Testis (tissue), 3 donors: ENCODE measurements around the gene MLLT11. TPM values are rescaled to one million over a fixed set of nuclear protein-coding genes. Genes with fewer than 3 reads are reported as not detected.

Source experiments
- DNase-seq: peaks from one replicate; pipeline ENCODE4 v3.0.0-alpha.2; 2019
- H3K27ac ChIP-seq, 2 donors: fragments of 200-600 bp; sonication (generic); one replicate each; pipeline ENCODE4 v1.5.1; 2019
- H3K27me3 ChIP-seq: fragments of 200-600 bp; sonication (generic); one replicate; pipeline ENCODE4 v1.5.1; 2019
- H3K36me3 ChIP-seq: fragments of 200-600 bp; sonication (generic); one replicate; pipeline ENCODE4 v1.5.1; 2017; ENCODE audit warnings: low read depth; ENCODE audit errors: missing control alignments
- H3K4me1 ChIP-seq: fragments of 200-600 bp; sonication (generic); one replicate; pipeline ENCODE4 v1.5.1; 2019
- H3K4me3 ChIP-seq, 2 donors: fragments of 200-600 bp; sonication (generic); one replicate each; pipeline ENCODE4 v1.5.1; 2017 to 2019
- H3K9me3 ChIP-seq: fragments of 200-600 bp; sonication (generic); one replicate; pipeline ENCODE4 v1.5.1; 2017
- CTCF ChIP-seq, 3 experiments: fragments of 450-650 bp in 2 of 3; fragments of 200-600 bp in 1 of 3; sonication (generic) in 1 of 3; IDR thresholded peaks; one replicate each; pipeline ENCODE4 v1.5.1; 2016 to 2019; ENCODE audit warnings: antibody characterized with exemption in 3 of 3, mild to moderate bottlenecking in 2 of 3, moderate library complexity in 1 of 3
- POLR2A ChIP-seq: fragments of 450-650 bp; IDR thresholded peaks from one replicate; pipeline ENCODE4 v1.6.1; 2017; ENCODE audit warnings: antibody characterized with exemption, mild to moderate bottlenecking, moderate library complexity
- WGBS, 2 donors: methylation state at CpG; one replicate each; pipeline ENCODE4 v1.1.5; 2018; 5-methylcytosine and 5-hydroxymethylcytosine counted together
- intact Hi-C: fragments of 100-400 bp; cut with DNase I; formaldehyde crosslinking; loops from one replicate; pipeline ENCODE4 v1.15.1; 2023; ENCODE audit warnings: low total_unique reads
- polyA plus RNA-seq: library from polyadenylated mRNA; stranded (reverse); fragments of 350-450 nt; fragmentation: Illumina TruSeq; extraction: RNeasy Lipid Tissue Mini Kit (QIAGEN cat#74804); gene quantifications from one replicate; pipeline ENCODE4 v1.2.3, GENCODE V29; 2014; ENCODE audit warnings: low read depth, low replicate concordance; ENCODE audit not compliant: insufficient read depth
- total RNA-seq, 2 donors: library from RNA; depleted of rRNA; stranded (reverse); fragments of >200 nt; gene quantifications; one replicate each; pipeline ENCODE4 v1.2.3, GENCODE V29; 2016

Gene MLLT11
- total and polyA plus RNA-seq, 3 donors from 2014 or later, result 1.6 to 3.2 (median 2.3) TPM

GRCh38 chr1:151037032-151037431 is 23.2 kb upstream of the MLLT11 start:
- no peak overlapping the region for H3K4me3 ChIP-seq
- H3K4me1 ChIP-seq, result no peaks in the 10 kb centered on the region
- no peaks in the 10 kb centered on the region for H3K27me3 ChIP-seq
- TF ChIP-seq CTCF (IDR thresholded peaks at IDR 0.05) (no peak), POLR2A (no peak)
- intact Hi-C loops, result no loop called here
- DNase-seq, result no peak
- H3K27ac ChIP-seq, result no peak overlapping the region
- WGBS, 2 donors, result 83 to 91% methylated on average over 6 of the region's 6 CpGs
- H3K9me3 ChIP-seq, result no peaks in the 10 kb centered on the region
- H3K36me3 ChIP-seq, result no peaks in the 10 kb centered on the region

- intact Hi-C loops, result no loop called here
- Histone ChIP-seq H3K4me3 (no peak overlapping the region), H3K27ac (no peak overlapping the region), H3K4me1 (no peaks in the 10 kb centered on the region), H3K9me3 (no peaks in the 10 kb centered on the region), H3K27me3 (no peaks in the 10 kb centered on the region), H3K36me3 (no peaks in the 10 kb centered on the region)
- TF ChIP-seq CTCF (IDR thresholded peaks at IDR 0.05) (no peak), POLR2A (no peak)
- 90% methylated on average over 3 of the region's 3 CpGs for WGBS, 2 donors
- no peak for DNase-seq
Observed at GRCh38 chr1:151039521-151039920, 20.7 kb upstream of the MLLT11 start.

- peaks cover 4% of the 10 kb centered on the region for H3K4me1 ChIP-seq
- H3K27me3 ChIP-seq, result no peaks in the 10 kb centered on the region
- no peak overlapping the region for H3K4me3 ChIP-seq
- intact Hi-C loops, result no loop called here
- no peak for DNase-seq
- 86 to 97% methylated on average over 1 of the region's 1 CpG for WGBS, 2 donors
- H3K36me3 ChIP-seq, result no peaks in the 10 kb centered on the region
- no peak for TF ChIP-seq CTCF (IDR thresholded peaks at IDR 0.05)
- TF ChIP-seq POLR2A, result no peak
- no peaks in the 10 kb centered on the region for H3K9me3 ChIP-seq
- no peak overlapping the region for H3K27ac ChIP-seq
Observed at GRCh38 chr1:151043163-151043562, 17.0 kb upstream of the MLLT11 start.

GRCh38 chr1:151047591-151047924 is 12.6 kb upstream of the MLLT11 start, which contains the start of gene C1orf56:
Gene C1orf56, plus strand, starts transcription at chr1:151047751. Its CDS starts 97 bp downstream, at chr1:151047848.
- WGBS, 2 donors, result 0% methylated on average over 1 to 20 of the region's 29 CpGs
- Histone ChIP-seq H3K27me3 (no peaks in the 10 kb centered on the region), H3K4me3 (peak within 1 kb of the TSS; percentile 79 to 93), H3K4me1 (peaks cover 4% of the 10 kb centered on the region), H3K9me3 (no peaks in the 10 kb centered on the region), H3K36me3 (no peaks in the 10 kb centered on the region), H3K27ac (peak within 1 kb of the TSS; percentile 89 to 95)
- TF ChIP-seq POLR2A, result peak; percentile 51
- no peak for TF ChIP-seq CTCF (IDR thresholded peaks at IDR 0.05)
- peak; percentile 86 for DNase-seq
- intact Hi-C loops, result no loop called here

- Histone ChIP-seq H3K27ac (peak overlapping the region; percentile 89 to 95), H3K27me3 (no peaks in the 10 kb centered on the region), H3K4me1 (peaks cover 4% of the 10 kb centered on the region), H3K9me3 (no peaks in the 10 kb centered on the region), H3K4me3 (peak overlapping the region; percentile 79 to 93), H3K36me3 (no peaks in the 10 kb centered on the region)
- TF ChIP-seq CTCF (IDR thresholded peaks at IDR 0.05) (peak in 2 of 3 experiments; percentile 27 to 49), POLR2A (no peak)
- intact Hi-C loops, result no loop called here
- WGBS, 2 donors, result 0% methylated on average over 7 to 33 of the region's 48 CpGs
- peak; percentile 85 for DNase-seq
Observed at GRCh38 chr1:151047925-151048644, 12.1 kb upstream of the MLLT11 start.
